NCI-H1930 (cell line): ENCODE data around the gene CEMP1.
"Not testable (repeated sequence)": the region's sequence is repeated elsewhere in the genome, so short reads cannot be mapped to it uniquely, and the experiment has no call there.

ENCODE experiments used
- DNase-seq, 2 experiments: peaks; one replicate each; lab custom pipeline; 2025; lab: John Stamatoyannopoulos, UW

Gene CEMP1

GRCh38 chr16:2535625-2536013 is 4.4 kb upstream of the CEMP1 start:
- no peak for DNase-seq

DNA sequence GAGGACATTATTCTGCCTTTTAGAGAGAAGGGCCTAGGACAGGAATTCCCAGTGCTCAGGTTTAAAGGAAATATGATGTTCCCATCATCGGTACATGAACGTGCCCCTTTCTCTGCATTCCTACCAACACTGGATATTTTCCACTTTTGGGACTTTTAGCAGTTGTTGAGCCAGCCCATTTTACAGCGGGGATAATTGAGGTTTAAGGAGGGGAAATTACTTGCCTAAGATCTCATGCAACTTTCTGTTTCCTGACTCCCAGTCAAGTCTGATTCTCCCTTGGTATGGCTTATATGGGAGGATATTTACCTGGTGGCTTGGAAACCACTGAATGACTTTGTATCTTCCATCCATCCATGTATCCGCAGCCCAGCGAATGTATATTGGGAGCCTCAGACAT is 3.1 kb upstream of the CEMP1 start:
- DNase-seq: not testable (repeated sequence)

DNA sequence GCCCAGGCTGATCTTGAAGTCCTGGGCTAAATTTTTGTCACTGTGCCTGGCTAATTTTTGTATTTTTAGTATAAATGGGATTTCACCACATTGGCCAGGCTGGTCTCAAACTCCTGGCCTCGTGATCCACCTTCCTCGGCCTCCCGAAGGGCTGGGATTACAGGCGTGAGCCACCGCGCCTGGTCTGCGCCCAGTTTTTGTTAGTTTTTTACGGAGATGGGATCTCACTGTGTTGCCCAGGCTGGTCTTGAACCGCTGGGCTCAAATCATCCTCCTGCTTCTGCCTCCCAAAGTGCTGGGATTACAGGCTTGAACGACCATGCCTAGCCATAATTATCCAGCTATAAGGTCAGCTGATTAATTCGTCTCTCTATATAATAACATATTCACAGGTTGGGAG is 2.7 kb upstream of the CEMP1 start:
- DNase-seq: no peak

- not testable (repeated sequence) for DNase-seq
Observed at GRCh38 chr16:2533142-2533755, 2.0 kb upstream of the CEMP1 start.

GRCh38 chr16:2532494-2533141 is 1.4 kb upstream of the CEMP1 start:
- peak; percentile 38 to 47 for DNase-seq

GRCh38 chr16:2531696-2532493 is 687 bp upstream of the CEMP1 start:
- peak; percentile 95 to 99 for DNase-seq

DNA sequence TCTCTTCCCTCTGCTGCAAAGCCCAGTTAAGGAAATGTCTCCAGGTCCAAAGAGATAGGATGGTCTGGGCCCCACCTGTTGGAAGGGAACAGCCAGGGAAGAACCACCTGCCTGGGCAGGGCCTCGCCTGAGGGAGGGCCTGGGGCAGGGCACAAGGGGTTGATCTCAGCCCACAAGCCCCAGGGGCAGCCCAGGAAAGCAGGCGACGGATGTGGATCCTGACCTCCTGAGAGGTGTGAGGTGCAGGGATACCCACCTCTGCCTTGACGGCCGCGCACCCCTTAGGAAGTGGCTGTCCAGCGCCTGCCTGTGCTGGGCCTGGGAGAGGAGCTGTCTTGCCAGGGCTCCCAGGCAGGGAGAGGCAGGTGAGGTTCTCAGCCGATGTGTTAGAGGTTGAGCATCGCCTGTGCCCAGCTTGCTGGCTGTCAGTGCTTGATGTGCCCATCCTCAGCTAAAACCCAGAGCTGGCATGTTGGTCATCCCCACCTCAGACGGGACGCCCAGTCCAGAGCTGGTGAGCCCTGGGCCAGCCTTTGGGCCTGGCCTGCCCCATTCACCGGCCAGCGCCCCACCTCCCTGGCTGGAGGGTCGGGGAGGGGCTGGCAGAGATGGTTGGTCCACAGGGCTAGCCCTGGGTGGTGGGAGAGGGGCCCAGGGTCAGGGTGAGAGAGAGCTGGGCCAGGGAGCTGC is 434 bp downstream of the CEMP1 start:
- no peak for DNase-seq

DNA sequence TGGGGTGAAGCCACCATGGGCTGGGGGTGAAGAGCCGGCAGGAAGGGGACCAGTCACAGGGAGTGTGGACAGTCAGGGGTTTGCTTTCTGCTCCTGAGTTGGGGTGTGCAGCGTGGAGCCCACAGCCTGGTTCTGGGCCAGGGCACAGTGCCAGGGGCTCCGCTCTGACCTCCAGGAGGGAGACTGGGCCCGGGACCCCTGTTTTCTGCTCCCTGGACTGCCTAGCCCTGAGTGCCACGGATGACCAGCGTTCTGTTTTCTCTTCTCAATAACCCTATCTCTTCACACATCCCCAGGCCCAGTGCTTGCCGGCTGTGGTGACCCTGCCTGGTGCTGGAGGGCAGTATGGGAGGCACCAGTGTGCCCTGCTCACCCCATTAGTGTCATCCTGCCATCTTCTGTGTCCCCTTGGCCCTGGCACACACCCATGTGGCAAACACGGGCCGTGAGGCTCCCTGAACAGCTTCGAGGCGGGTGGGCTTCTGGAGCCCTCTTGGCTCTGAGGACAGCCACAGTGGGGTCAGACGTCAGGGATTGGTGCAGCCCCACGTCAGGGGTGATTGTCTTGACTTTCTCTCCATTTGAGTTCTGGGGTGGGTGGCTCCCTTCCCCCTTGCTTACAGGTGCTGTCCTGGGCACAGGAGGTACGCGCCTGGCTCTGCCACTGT is 1.1 kb downstream of the CEMP1 start:
- DNase-seq: no peak

GRCh38 chr16:2529061-2529931 is 1.9 kb downstream of the CEMP1 start:
- no peak for DNase-seq

- DNase-seq: no peak
Observed at GRCh38 chr16:2528161-2529060, 2.8 kb downstream of the CEMP1 start.

DNA sequence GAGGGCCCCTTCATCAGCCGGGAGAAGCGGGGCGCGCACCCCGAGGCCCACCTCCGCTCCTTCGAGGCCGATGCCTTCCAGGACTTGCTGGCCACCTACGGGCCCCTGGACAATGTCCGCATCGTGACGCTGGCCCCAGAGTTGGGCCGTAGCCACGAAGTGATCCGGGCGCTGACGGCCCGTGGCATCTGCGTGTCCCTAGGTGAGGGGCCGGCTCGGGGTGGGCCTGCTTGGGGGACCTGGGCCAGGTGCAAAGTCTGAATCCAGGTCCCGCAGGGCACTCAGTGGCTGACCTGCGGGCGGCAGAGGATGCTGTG is 3.5 kb downstream of the CEMP1 start:
- DNase-seq: no peak

DNA sequence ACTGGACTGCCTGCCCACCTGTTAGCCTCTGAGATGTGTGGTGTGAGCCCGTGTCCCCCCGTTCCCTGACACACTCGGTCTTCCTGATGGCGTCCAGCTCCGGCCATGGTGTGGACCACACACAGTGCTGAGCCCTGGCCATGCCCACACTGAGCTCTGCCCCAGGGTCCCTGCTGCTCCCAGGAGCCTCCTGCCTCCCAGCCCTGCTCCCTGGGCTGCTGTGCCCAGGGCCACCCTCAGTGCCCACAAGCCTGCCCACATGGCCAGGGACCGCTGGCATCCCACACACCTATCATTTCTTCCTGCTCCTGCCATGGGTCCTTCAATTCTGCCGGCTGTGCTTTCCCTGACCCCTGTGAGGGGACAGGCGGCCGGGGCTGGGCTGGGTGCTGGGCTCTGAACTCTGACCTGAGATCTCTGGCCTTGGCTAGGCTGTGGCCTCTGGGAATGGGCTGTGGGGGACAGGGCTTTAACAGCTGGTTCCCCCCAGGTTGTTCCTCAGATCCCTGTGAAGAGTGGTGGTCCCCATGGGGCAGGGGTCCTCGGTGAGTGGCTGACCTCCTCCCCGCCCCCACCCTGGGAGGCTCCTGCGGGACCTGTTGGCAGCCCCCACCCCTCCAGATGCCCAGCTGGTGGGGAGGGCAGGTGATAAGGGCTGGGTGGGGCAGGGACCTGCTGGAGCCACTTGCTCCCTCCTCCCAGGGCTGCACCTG is 4.0 kb downstream of the CEMP1 start:
- no peak for DNase-seq

DNA sequence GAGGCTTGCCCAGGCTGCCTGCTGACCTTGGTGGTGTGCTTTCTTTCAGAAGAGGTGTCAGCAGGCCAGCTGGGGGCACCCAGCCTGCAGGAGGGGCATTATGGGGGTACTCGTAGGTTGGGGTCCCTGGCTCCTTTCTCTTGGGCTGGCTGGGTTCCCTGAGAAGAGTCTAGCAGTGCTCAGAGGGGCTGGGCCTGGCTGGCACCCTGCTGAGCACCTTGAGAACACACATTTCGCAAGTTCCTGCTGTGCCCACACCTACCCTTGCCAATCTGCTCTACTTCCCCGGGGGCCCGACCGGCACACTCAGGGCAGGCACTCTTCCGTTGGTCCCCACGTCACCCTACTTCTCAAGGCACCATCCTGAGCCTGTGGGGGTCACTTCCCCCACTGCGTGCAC is 5.1 kb downstream of the CEMP1 start:
- no peak for DNase-seq

DNA sequence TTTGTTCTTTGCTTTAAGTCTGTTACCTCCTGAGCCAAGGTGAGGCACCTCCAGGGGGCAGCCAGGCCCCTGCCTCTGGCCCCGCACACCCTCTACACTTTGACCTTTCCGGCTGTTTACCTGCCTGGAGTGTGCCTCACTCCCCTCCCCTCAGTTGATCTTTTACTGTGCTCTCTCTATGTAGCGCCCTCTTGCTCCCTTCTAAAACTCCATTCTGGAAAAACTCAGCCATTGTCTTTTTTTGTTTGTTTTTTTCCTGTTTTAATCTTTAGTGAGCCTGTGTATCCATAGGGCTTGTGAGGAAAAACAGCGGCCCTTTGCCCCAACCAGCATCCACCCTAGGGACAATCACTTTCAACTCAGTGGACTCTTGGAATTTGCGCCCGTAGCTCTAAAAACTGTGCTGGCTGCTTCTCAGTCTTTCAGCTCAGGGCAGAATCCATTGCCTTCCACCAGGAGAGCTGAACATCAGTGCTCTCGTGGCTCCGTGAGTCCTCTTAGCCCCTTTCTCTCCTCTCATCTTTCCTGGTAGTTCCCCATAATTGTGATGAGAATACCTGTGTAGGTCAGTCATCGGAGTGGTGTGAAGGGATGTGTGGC is 6.8 kb downstream of the CEMP1 start:
- no peak for DNase-seq

DNA sequence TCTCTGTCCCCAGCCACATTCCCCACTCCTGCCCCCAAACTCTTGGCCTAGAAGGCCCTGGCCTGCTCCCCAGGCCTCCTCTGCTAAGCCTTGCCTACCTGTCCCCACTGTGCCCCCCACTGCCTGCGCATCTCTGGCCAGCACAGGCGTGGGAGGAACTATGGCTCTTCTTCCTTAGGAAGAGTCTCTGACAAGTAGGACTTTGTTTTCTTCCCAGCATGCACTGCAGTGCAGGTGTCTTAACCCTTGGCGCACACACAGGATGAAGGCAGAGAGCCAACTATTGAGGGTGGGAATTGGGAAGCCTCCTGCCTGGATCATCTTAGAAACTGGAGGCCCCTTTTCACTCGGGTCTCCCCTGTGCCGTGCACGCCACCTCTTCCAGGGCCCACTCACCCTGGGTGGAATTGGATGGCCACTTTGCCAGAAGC is 7.4 kb downstream of the CEMP1 start:
- no peak for DNase-seq

- peak in 1 of 2 experiments; percentile 38 for DNase-seq
Observed at GRCh38 chr16:2520784-2521531, 10.2 kb downstream of the CEMP1 start.

DNA sequence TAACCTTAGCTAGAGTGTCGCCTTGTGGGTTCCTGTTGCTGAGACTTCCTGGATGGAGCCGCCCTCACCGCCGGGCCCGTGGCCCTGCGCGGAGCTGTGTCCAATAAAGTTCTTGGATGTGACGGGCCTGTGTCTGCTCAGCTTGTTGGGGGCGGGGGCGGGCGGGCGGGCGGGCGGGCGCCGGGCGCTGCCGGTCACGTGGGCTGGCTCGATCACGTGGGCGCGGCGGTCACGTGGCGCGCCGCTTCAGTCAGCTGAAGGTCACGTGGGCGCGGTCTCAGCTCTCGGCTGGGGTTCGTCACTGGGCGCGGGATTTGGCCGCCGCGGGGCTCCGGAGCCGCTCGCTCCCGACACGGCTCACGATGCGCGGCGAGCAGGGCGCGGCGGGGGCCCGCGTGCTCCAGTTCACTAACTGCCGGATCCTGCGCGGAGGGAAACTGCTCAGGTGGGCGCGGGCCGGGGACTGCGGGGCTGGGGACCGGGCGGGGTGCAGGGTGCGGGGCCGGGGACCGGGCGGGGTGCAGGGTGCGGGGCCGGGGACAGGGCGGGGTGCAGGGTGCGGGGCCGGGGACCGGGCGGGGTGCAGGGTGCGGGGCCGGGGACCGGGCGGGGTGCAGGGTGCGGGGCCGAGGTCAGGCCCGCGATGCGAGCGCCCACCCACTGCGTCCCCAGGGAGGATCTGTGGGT is 11.0 kb downstream of the CEMP1 start, which contains the start of gene AMDHD2:
TSS of gene AMDHD2 (plus strand) at position 275 of the 687 bp plus-strand sequence. CDS start at position 363, 88 bp downstream.
- DNase-seq: peak; percentile 83 to 92

- DNase-seq: no peak
Observed at GRCh38 chr16:2519711-2520080, 11.5 kb downstream of the CEMP1 start.
